Ramos (cell line): ENCODE measurements around the gene TNS3.

Experiments used
- in situ Hi-C: fragments of 300-500 bp; cut with MboI; formaldehyde crosslinking; loops from one replicate; pipeline ENCODE4 v1.14.3; 2022; ENCODE audit warnings: low sequenced_read_pairs; ENCODE audit not compliant: unreplicated experiment

The TNS3 gene

GRCh38 chr7:47529826-47530555, 51.9 kb downstream of the TNS3 start:
- in situ Hi-C loops: no loop called here

DNA sequence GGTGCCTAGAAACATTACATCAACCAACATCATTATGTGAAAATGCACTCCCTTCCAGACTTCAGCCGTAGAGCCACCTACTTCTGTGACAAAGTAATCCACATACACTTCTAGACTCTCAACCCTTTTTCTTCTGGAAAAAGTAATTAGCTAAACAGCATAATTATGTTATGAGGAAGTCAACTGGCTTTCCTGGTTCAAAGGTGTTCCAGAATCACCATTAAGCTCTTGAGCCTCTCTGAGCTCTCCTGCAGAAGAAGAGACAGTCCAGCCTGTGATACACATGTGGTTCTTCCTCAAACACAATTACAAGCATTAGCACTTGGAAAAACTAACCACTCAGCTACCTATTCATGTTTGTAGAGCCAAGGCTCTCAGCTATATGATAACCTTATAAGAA, 52.5 kb downstream of the TNS3 start:
- in situ Hi-C loops: no loop called here

DNA sequence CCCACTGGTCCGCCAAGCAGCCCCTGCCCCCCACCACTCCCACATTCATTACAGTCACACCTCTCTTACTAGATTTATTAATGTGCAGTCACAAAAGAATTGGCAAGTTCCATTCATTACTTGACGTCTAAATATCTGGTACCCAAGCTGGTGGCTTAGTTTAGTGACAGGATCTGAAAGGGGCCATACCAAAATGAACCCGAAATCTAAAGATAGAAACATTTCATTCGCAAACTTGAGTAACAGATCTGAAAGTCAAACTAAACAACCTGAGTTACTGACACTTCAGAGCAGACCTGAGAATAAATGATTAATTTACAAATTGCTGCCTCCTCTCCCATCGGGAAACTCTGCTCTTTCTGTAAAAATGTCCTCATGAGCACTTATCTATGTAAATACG, 53.4 kb downstream of the TNS3 start:
- in situ Hi-C loops: no loop called here

GRCh38 chr7:47526466-47526865, 55.4 kb downstream of the TNS3 start:
- in situ Hi-C loops: no loop called here

DNA sequence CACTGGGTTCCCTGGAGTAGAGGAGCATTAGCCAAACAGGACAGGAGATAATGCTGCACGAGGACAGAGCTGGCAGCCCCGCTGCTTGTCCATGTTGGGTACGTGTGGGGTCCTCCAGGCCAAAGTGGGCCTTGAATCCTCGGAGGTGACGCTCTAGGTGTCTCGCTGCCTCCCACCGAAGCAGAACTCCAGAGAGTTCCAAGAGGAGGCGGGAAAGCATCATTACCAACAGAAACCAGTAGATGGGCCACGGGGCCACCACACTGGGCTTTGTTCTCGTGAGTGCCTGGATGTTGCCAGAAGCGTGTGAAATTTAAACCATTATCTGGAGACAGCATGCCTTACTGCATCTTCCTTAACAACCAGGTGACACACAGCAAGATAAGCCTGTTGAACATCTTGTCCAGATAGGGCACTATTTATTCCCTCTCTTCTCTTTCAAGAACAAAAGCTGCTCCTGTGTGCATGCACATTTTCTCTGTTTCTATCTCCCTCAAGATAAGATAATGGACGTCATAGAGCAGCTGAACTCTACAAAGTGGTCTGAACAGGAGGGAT, 56.8 kb downstream of the TNS3 start:
- in situ Hi-C loops: no loop called here

DNA sequence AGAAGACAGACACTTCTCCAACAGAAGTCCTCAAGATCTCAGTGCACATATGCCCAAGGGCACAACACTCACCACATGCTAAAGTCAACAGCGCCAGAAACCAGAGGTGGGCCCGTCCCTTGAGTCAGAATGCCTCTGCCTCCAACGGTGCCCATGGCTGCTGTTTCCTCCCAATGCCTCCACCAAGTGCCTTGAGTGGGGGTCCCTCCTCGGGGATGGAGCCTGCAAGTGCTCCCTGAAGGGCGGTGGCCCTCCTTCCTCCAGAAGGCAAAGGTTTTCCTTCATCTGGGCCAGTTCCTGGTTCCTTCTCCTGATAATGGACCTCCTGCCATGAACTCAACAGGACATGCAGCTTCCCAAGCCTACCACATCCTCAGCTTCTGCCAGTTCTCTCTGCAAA, 58.5 kb downstream of the TNS3 start:
- in situ Hi-C loops: no loop called here

DNA sequence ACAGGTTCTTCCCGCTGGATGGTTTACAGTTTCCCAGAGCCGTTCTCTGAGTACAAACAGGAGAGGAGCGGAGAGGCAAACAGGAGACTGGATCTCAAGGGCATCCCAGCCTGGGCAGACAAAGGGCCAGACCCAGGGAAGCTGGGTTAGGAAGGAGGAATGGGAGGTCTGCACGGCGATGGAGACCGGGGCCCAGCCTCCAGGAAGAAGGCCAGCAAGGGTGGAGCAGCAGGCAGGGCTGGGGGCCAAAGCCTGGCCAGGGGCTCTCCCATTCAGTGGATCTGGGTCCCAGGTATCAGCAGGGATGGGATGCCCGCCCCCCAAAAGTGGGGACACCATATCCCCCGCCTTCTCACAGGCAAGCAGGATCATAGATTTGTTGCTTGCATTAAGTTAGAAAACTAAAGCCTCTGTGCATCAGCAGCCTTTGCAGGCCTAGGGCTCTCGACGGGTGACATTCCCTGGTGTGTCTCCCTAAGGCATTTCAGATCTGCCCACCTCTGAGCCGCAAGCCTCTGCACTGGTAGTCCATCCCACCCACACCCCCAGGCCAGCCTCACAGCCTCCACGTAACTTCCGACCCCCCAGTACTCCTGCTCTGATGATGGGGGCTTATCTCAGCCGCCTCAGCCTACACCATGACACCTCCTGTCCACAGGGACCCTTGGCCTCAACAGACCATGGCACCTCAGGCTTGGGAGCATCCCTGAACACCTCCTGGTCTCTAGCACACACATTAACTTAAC, 59.9 kb downstream of the TNS3 start:
- in situ Hi-C loops: no loop called here

DNA sequence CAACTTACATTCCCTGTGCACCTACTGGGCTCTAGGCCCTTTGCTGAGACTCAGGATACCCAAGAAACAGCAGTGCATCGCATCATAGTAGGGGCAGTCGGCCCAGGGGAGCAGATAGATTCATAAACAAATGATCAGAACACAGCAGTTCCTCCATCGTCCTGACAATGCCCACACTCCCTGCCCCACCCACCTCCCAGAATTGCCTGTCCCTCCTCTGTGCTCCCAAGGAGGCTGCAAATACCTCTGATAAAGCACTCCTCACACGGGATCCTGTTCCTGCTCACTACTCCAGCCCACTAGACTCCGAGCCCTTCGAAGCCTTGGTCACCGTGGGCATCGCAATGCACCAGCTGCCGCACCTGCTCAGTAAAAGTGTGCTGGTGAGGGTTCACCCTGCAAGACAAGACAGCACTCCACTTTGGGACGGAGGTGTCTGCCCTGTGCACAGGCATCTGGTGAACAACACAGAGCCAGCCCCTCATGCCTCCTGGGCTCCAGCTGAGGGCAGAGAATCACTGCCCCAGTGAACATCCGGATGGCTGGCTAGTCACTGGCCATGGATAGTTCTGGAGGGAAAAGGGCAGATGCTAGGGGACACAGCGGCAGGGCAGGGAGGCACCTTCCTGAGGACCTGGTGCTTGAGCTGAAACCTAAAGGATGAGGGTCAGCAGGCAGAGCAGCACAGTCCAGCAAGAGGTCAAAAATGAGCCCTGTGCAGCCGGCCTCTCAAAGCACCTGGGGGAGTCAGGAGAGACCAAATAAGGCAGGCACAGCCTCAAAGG, 60.7 kb downstream of the TNS3 start:
- in situ Hi-C loops: no loop called here

DNA sequence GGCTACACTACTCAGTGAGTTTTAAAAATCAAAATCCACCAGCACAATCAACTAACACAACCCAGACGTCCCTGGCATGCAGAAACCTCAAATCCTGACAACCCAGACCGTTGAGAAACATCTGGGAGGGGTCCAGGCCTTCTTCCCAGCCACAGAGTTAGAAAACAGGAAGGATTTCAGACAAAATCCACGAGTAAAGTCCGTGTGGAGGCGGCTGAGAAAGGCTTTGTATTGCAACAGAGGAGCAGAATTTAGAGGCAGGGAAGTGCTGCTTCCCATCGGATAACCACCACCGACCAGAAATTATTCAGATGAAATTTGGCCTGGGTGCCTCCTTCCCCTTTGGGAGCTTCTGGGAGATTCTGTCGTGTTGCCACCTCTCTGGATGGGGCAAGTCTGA, 61.5 kb downstream of the TNS3 start:
- in situ Hi-C loops: no loop called here

DNA sequence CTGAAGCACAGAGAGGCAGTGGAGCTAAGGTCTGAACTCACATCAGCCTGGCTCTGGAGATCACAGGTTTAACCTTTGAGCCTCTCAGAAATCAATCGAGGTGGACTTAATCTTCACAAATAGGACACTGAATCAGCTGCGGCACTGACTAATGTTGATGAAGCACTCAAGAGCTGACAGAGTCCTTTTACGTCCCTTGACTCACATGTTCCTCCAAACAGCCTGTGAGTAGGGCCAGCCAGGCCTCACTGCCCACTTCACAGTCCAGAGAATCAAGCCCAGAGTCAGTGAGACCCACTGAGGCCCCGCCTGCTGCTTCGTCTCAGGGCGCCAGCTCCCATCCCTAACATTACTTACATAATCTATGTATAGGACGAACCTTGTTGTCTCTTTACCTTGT, 63.1 kb downstream of the TNS3 start:
- in situ Hi-C loops: no loop called here

DNA sequence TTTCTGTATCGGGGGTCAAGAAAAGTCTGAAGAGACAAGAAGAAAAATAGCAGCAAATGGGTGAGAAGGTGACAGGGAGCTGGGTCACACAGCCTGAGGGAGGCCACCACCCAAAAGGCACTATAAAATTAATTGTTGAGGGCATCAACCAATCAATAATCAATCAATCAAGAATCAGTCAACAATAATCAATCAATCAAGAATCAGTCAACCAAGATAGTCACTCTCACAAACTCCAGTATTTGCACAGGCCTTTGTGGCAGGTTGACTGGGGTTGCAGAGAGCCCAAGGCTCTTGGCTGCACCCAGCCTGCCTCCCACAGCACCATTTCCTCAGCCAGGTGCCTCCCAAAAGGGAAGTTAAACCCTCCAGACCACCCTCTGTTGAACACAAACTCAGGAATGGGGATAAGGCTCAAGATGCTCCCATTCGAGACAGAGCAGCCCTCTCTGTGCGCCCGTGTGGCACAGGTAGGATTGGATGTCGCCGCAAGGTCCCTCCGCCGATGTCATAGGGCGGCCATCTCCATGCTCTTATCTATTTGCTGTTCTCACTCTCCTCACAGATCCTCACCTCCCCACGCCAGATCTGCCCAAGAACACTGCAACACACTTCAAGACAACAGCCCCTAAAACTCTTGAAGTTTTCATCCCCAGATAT, 64.0 kb downstream of the TNS3 start:
- in situ Hi-C loops: no loop called here

GRCh38 chr7:47516985-47517600, 64.8 kb downstream of the TNS3 start:
- in situ Hi-C loops: no loop called here

DNA sequence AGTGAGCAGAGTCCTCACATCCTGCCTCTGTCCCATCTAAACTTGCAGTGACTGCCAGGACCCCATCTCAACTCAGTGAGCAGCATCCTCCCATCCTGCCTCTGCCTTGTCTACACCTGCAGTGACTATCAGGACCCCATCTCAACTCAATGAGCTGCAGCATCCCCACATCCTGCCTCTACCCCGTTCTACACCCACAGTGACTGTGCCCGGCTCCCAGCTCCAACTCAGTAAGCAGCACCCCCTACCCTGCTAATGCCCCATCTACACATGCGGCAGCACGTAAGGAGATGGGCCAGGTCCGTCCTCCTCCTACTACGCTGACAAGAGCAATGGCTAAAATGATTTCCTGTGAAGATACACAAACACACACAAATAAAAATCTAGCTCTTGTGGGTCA, 65.5 kb downstream of the TNS3 start:
- in situ Hi-C loops: no loop called here

DNA sequence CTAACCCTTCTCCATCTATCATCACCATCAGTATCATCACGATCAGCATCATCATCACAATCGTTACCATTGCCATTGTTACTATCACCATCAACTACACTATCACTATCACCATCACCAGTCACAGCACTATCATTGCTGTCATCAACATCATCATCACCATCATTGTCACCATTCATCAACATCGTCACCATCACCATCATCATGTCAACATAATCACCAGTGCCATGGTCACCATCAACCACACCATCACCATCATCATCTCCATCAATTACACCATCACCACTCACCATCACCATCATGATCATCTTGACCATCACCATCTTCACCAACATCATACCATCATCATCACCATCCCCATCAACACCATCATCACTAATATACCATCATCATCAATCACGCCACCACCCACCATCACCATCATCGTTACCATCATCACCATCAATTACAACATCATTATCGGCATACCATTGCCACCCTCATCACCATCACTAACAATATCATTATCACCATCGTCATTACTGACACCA, 66.5 kb downstream of the TNS3 start:
- in situ Hi-C loops: no loop called here

DNA sequence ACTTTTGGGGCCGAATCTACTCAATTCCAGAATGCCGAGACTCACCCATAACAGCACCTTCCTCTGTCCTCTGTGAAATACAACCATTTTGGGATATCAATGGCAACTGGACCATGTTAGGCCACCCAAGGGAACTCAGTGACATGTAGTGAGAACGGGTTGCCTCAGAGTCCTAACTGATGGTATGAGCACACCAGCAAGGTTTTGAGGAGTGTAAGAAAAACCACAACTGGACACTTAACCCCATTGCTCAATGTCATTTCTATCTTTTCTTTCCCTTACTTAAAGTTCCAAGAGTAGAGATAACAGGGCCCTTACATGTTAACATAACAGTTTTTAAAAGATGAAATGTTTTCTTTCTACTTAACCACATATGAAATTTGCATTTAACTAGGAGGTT, 67.1 kb downstream of the TNS3 start:
- in situ Hi-C loops: no loop called here

GRCh38 chr7:47514367-47514766, 67.5 kb downstream of the TNS3 start:
- in situ Hi-C loops: no loop called here

- in situ Hi-C loops: no loop called here
These were observed 68.1 kb downstream of the TNS3 start for GRCh38 chr7:47513741-47514241.

- in situ Hi-C loops: no loop called here
These were observed 69.3 kb downstream of the TNS3 start for GRCh38 chr7:47512481-47513176.
